NCI-H345 (cell line): ENCODE data around the gene KCNIP3.
A peak's percentile ranks its signal among the peaks of the same experiment; 100 is the strongest.
"Not testable (repeated sequence)": the region's sequence is repeated elsewhere in the genome, so short reads cannot be mapped to it uniquely, and the experiment has no call there.

Source experiments
- DNase-seq: peaks from one replicate; lab custom pipeline; 2025; lab: John Stamatoyannopoulos, UW

Gene KCNIP3

DNA sequence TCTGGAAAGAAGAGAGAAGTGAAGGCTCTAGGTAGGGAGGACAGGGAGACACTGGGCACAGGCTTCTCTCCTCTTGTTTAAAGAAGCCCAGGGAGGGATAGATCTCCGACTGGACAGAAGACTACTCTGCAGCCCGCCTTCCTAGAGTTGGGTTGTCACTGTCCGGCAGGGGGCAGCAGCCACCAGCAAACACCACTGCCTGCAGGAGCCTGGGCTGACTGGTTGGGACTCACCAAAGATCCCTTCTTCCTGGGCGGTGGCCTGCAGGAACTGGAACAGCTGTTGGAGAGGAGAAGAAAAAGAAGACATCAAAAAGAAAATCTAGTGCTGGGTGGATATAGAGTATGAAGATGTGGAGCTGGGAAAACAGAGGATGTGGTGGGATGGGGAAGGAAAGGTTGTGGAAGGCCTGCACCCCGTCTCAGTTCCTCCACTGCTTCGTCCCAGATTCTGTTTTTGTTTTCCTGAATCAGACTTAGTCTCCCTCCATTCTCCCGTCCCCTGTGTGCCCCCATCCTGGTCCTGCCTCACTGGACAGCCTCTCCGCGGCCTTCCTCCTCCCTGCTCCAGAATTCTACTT is 117.0 kb downstream of the KCNIP3 start:
- peak; percentile 69 for DNase-seq

DNA sequence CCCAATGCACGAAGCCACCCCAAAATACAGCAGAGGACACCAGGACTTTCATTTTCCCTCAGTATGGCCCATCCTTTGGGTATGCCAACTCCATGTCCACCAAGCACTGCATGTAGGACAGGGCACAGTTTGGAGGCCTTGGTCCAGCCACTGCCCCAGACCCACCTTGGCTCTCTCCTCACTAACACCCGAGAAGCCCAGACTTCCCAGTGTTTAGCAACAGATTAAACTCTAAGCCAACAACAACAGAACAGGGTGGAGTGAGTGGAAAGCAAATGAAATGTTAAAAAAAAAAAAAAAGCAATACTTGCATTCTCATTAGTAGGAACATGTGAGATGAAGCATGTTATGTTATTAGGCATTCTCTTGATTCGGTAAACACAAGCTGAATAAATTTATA is 118.0 kb downstream of the KCNIP3 start:
- not testable (repeated sequence) for DNase-seq

GRCh38 chr2:95415561-95415960 is 118.4 kb downstream of the KCNIP3 start:
- DNase-seq, result not testable (repeated sequence)

DNA sequence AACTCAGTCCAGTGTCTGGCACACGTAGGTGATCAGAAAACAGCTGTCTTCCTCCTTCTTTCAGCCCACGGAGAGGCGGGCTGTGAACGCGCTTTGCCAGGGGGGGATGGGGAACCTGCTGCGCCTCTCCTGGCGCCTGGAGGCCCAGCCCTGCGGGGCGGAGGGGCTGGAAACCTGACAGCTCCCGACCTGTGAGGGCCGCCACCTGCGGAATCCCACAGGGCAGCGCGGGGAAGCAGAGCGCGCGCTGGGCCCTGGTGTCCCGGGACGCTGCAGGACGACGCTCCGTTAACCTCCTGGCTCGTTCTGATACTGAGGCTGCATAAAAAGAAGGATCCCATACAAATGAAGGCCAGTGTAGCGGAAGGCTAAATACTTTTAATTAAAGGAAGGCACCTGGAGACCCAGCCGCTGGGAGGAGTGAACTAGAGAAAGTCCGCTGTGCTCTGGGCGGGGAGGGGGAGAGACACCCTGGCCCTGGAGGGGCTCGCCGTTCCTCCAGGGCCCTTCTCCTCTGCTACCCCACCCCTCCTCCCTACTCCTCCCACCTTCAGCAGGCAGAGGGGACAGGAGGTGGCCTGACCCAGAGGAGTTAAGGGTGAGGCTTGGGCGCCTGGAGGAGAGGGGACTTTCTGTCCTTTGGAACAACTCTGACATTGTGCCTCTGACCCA is 130.2 kb downstream of the KCNIP3 start:
- not testable (repeated sequence) for DNase-seq

GRCh38 chr2:95429748-95430467 is 132.8 kb downstream of the KCNIP3 start:
- not testable (repeated sequence) for DNase-seq

DNA sequence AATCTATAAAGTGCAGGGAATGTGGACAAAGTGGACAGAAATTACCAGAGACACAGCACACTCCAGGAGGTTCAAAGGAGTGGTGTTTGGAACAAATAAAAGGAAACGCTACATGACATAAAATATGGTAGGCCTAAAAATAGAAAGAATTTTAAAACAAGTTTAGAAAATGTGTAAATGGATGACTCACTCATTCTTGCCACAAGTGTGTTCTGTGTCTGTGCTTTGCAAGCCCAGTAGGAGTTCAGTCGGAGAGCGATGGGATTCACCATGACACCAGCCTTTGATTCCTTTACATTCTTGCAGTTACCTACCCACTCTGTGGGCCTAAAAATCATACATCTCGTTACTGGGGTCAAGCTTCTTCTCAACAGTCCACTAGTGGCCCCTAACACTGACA is 136.2 kb downstream of the KCNIP3 start:
- not testable (repeated sequence) for DNase-seq

DNA sequence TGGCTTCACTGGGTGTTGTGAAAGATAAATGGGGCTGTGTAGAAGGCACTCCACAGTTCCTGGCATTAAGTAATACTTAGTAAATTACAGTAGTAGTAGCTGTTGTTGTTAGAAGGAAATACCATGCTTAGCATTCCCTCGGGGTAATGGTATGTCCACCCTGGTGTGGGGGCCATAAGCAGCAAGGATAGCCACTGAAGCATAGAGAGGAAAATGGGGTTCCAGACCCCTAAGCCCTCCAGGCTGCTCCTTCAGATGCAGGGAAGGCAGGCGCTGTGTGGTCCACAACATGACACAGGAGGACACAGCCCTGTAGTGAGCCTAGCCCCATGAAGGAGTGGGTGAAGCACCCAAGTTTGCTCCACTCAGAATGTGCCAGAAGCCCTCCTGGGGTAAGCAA is 136.8 kb downstream of the KCNIP3 start:
- not testable (repeated sequence) for DNase-seq

GRCh38 chr2:95434507-95435076 is 137.4 kb downstream of the KCNIP3 start:
- not testable (repeated sequence) for DNase-seq

GRCh38 chr2:95435162-95435871 is 138.2 kb downstream of the KCNIP3 start:
- DNase-seq, result not testable (repeated sequence)
